ENCODE results near the gene EAPP. TPM values are rescaled to one million over a fixed set of nuclear protein-coding genes. Genes with fewer than 3 reads are reported as not detected.

EAPP gene
- 10 to 100 TPM; 28.1 to 32.2 TPM for total RNA-seq
- 10 to 100 TPM; 37.3 to 51.5 TPM for polyA plus RNA-seq
- long read RNA-seq, donor 1, transcript EAPP-201 (6 exons, 1,321 nt): major isoform, 29 of 34 reads
- long read RNA-seq, donor 1, partial matches to known transcripts: 2 of 34 reads
- long read RNA-seq, donor 1, other reads (novel, unspliced or antisense): 3 of 34 reads
- long read RNA-seq, donor 2, transcript EAPP-201 (6 exons, 1,321 nt): major isoform, 11 of 13 reads
- long read RNA-seq, donor 2, partial matches to known transcripts: 0 of 13 reads
- long read RNA-seq, donor 2, other reads (novel, unspliced or antisense): 2 of 13 reads

GRCh38 chr14:34539407-34540180 is at the start of gene EAPP:
EAPP (minus strand) TSS chr14:34539701; CDS start chr14:34539628, 73 bp downstream.
- ATAC-seq (ENCODE audit: low FRiP score) (peak; percentile 99), DNase-seq (peak; percentile 99)
- Histone ChIP-seq H3K9me3 (ENCODE audit: control insufficient read depth, low read length) (no peaks in the 10 kb centered on the region), H3K4me1 (ENCODE audit: control insufficient read depth in 1 of 2, insufficient read depth in 2 of 2, low read length in 2 of 2) (peaks cover 3 to 4% of the 10 kb centered on the region in 2 donors), H3K4me3 (ENCODE audit: low read length in 2 of 2) (peak within 1 kb of the TSS; percentile 84 to 90), H3K27me3 (ENCODE audit: control insufficient read depth in 1 of 2, insufficient read depth in 2 of 2, low read length in 1 of 2) (no peaks in the 10 kb centered on the region), H3K36me3 (ENCODE audit: control insufficient read depth in 1 of 2, insufficient read depth in 2 of 2, low read length in 1 of 2) (peaks cover 0 to 3% of the 10 kb centered on the region in 2 donors), H3K27ac (ENCODE audit: low read depth in 1 of 2, low read length in 2 of 2) (peak within 1 kb of the TSS; percentile 71 to 93)
- intact Hi-C loops (cut with DNase I): loop anchor here (5.0 to 10.0 kb wide), 2 partner anchors 75 to 77 kb away; partner anchors contain the start of gene SPTSSA (in 2 of the 2)
- WGBS, 2 donors: 2 to 3% methylated on average over 51 to 59 of the region's 59 CpGs

GRCh38 chr14:34583525-34583924 is 44.0 kb upstream of the EAPP start:
- H3K9me3 ChIP-seq (ENCODE audit: control insufficient read depth, low read length): no peaks in the 10 kb centered on the region
- H3K27me3 ChIP-seq (ENCODE audit: control insufficient read depth in 1 of 2, insufficient read depth in 2 of 2, low read length in 1 of 2): no peaks in the 10 kb centered on the region
- intact Hi-C loops (cut with DNase I): no loop called here
- ATAC-seq (ENCODE audit: low FRiP score) (no peak), DNase-seq (no peak)
- H3K36me3 ChIP-seq (ENCODE audit: control insufficient read depth in 1 of 2, insufficient read depth in 2 of 2, low read length in 1 of 2): peaks cover 4 to 5% of the 10 kb centered on the region in 2 donors
- WGBS, 2 donors: 78 to 79% methylated on average over 6 of the region's 6 CpGs
- H3K4me3 ChIP-seq (ENCODE audit: low read length in 2 of 2): no peak overlapping the region
- H3K4me1 ChIP-seq (ENCODE audit: control insufficient read depth in 1 of 2, insufficient read depth in 2 of 2, low read length in 2 of 2): no peaks in the 10 kb centered on the region
- no peak overlapping the region for H3K27ac ChIP-seq (ENCODE audit: low read depth in 1 of 2, low read length in 2 of 2)

- H3K4me3 ChIP-seq (ENCODE audit: low read length in 2 of 2): no peak overlapping the region
- intact Hi-C loops (cut with DNase I): no loop called here
- no peak for ATAC-seq (ENCODE audit: low FRiP score)
- peak; percentile 17 to 37 for DNase-seq
- H3K27ac ChIP-seq (ENCODE audit: low read depth in 1 of 2, low read length in 2 of 2): no peak overlapping the region
- no peaks in the 10 kb centered on the region for H3K4me1 ChIP-seq (ENCODE audit: control insufficient read depth in 1 of 2, insufficient read depth in 2 of 2, low read length in 2 of 2)
- peaks cover 5% of the 10 kb centered on the region in 2 donors for H3K36me3 ChIP-seq (ENCODE audit: control insufficient read depth in 1 of 2, insufficient read depth in 2 of 2, low read length in 1 of 2)
- no peaks in the 10 kb centered on the region for H3K9me3 ChIP-seq (ENCODE audit: control insufficient read depth, low read length)
- 97 to 98% methylated on average over 9 to 11 of the region's 11 CpGs for WGBS, 2 donors
- no peaks in the 10 kb centered on the region for H3K27me3 ChIP-seq (ENCODE audit: control insufficient read depth in 1 of 2, insufficient read depth in 2 of 2, low read length in 1 of 2)
Observed at GRCh38 chr14:34582117-34582680, 42.7 kb upstream of the EAPP start.

GRCh38 chr14:34580381-34580780 is 40.9 kb upstream of the EAPP start:
- intact Hi-C loops (cut with DNase I): no loop called here
- Histone ChIP-seq H3K27me3 (ENCODE audit: control insufficient read depth in 1 of 2, insufficient read depth in 2 of 2, low read length in 1 of 2) (no peaks in the 10 kb centered on the region), H3K36me3 (ENCODE audit: control insufficient read depth in 1 of 2, insufficient read depth in 2 of 2, low read length in 1 of 2) (peaks cover 5 to 8% of the 10 kb centered on the region in 2 donors), H3K4me3 (ENCODE audit: low read length in 2 of 2) (no peak overlapping the region), H3K9me3 (ENCODE audit: control insufficient read depth, low read length) (no peaks in the 10 kb centered on the region), H3K4me1 (ENCODE audit: control insufficient read depth in 1 of 2, insufficient read depth in 2 of 2, low read length in 2 of 2) (no peaks in the 10 kb centered on the region), H3K27ac (ENCODE audit: low read depth in 1 of 2, low read length in 2 of 2) (no peak overlapping the region)
- DNase-seq: peak; percentile 15 to 30
- ATAC-seq (ENCODE audit: low FRiP score): no peak
- WGBS, 2 donors: 96 to 98% methylated on average over 5 of the region's 5 CpGs

- Histone ChIP-seq H3K36me3 (ENCODE audit: control insufficient read depth in 1 of 2, insufficient read depth in 2 of 2, low read length in 1 of 2) (peaks cover 0 to 2% of the 10 kb centered on the region in 2 donors), H3K9me3 (ENCODE audit: control insufficient read depth, low read length) (no peaks in the 10 kb centered on the region), H3K27me3 (ENCODE audit: control insufficient read depth in 1 of 2, insufficient read depth in 2 of 2, low read length in 1 of 2) (no peaks in the 10 kb centered on the region), H3K27ac (ENCODE audit: low read depth in 1 of 2, low read length in 2 of 2) (no peak overlapping the region), H3K4me1 (ENCODE audit: control insufficient read depth in 1 of 2, insufficient read depth in 2 of 2, low read length in 2 of 2) (no peaks in the 10 kb centered on the region), H3K4me3 (ENCODE audit: low read length in 2 of 2) (no peak overlapping the region)
- ATAC-seq (ENCODE audit: low FRiP score): no peak
- DNase-seq: no peak
- intact Hi-C loops (cut with DNase I): no loop called here
- 95% methylated on average over 3 of the region's 3 CpGs for WGBS, 2 donors
Observed at GRCh38 chr14:34571771-34572170, 32.3 kb upstream of the EAPP start.

GRCh38 chr14:34569750-34570149 is 30.2 kb upstream of the EAPP start:
- no peak overlapping the region for H3K4me3 ChIP-seq (ENCODE audit: low read length in 2 of 2)
- no peaks in the 10 kb centered on the region for H3K27me3 ChIP-seq (ENCODE audit: control insufficient read depth in 1 of 2, insufficient read depth in 2 of 2, low read length in 1 of 2)
- H3K27ac ChIP-seq (ENCODE audit: low read depth in 1 of 2, low read length in 2 of 2): no peak overlapping the region
- intact Hi-C loops (cut with DNase I): no loop called here
- 97 to 100% methylated on average over 4 of the region's 4 CpGs for WGBS, 2 donors
- H3K9me3 ChIP-seq (ENCODE audit: control insufficient read depth, low read length): no peaks in the 10 kb centered on the region
- no peaks in the 10 kb centered on the region for H3K4me1 ChIP-seq (ENCODE audit: control insufficient read depth in 1 of 2, insufficient read depth in 2 of 2, low read length in 2 of 2)
- no peak for DNase-seq
- ATAC-seq (ENCODE audit: low FRiP score): no peak
- peaks cover 0 to 2% of the 10 kb centered on the region in 2 donors for H3K36me3 ChIP-seq (ENCODE audit: control insufficient read depth in 1 of 2, insufficient read depth in 2 of 2, low read length in 1 of 2)

- H3K9me3 ChIP-seq (ENCODE audit: control insufficient read depth, low read length): no peaks in the 10 kb centered on the region
- intact Hi-C loops (cut with DNase I): no loop called here
- no peaks in the 10 kb centered on the region for H3K4me1 ChIP-seq (ENCODE audit: control insufficient read depth in 1 of 2, insufficient read depth in 2 of 2, low read length in 2 of 2)
- DNase-seq: peak in 1 of 2 donors; percentile 56
- peaks cover 0 to 2% of the 10 kb centered on the region in 2 donors for H3K36me3 ChIP-seq (ENCODE audit: control insufficient read depth in 1 of 2, insufficient read depth in 2 of 2, low read length in 1 of 2)
- H3K27ac ChIP-seq (ENCODE audit: low read depth in 1 of 2, low read length in 2 of 2): no peak overlapping the region
- H3K27me3 ChIP-seq (ENCODE audit: control insufficient read depth in 1 of 2, insufficient read depth in 2 of 2, low read length in 1 of 2): no peaks in the 10 kb centered on the region
- H3K4me3 ChIP-seq (ENCODE audit: low read length in 2 of 2): no peak overlapping the region
- WGBS, 2 donors: 93 to 94% methylated on average over 13 of the region's 13 CpGs
- ATAC-seq (ENCODE audit: low FRiP score): no peak
Observed at GRCh38 chr14:34568803-34569202, 29.3 kb upstream of the EAPP start.

- Histone ChIP-seq H3K36me3 (ENCODE audit: control insufficient read depth in 1 of 2, insufficient read depth in 2 of 2, low read length in 1 of 2) (no peaks in the 10 kb centered on the region), H3K4me3 (ENCODE audit: low read length in 2 of 2) (no peak overlapping the region), H3K4me1 (ENCODE audit: control insufficient read depth in 1 of 2, insufficient read depth in 2 of 2, low read length in 2 of 2) (no peaks in the 10 kb centered on the region), H3K9me3 (ENCODE audit: control insufficient read depth, low read length) (no peaks in the 10 kb centered on the region), H3K27ac (ENCODE audit: low read depth in 1 of 2, low read length in 2 of 2) (no peak overlapping the region), H3K27me3 (ENCODE audit: control insufficient read depth in 1 of 2, insufficient read depth in 2 of 2, low read length in 1 of 2) (no peaks in the 10 kb centered on the region)
- intact Hi-C loops (cut with DNase I): no loop called here
- DNase-seq (peak in 1 of 2 donors; percentile 32), ATAC-seq (ENCODE audit: low FRiP score) (no peak)
- 83 to 91% methylated on average over 8 of the region's 8 CpGs for WGBS, 2 donors
Observed at GRCh38 chr14:34562776-34563150, 23.3 kb upstream of the EAPP start.
